GM19043 (cell line): ENCODE data around the gene UBR2.
"Not testable (repeated sequence)": the region's sequence is repeated elsewhere in the genome, so short reads cannot be mapped to it uniquely, and the experiment has no call there.

ENCODE experiments used
- ATAC-seq: cut with Tn5 transposase; IDR thresholded peaks from one replicate; pipeline ENCODE4 v1.9.1; 2021; ENCODE audit warnings: low read depth; ENCODE audit not compliant: unreplicated experiment

Gene UBR2

DNA sequence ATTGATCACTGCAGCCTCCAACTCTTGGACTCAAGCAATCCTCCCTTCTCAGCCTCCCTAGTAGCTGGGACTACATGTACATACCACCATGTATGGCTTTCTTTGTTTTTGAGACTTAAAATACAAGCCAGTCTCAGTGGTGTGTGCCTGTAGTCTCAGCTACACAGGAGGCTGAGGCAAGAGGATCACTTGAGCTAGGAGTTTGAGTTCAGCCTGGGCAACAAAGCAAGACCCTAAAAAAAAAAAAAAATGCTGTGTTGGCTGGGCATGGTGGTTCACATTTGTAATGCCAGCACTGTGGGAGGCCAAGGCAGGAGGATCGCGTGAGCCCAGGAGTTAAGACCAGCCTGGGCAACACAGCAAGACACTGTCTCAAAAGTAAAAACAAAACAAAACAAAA lies 51.7 kb downstream of the UBR2 start:
- no peak for ATAC-seq

DNA sequence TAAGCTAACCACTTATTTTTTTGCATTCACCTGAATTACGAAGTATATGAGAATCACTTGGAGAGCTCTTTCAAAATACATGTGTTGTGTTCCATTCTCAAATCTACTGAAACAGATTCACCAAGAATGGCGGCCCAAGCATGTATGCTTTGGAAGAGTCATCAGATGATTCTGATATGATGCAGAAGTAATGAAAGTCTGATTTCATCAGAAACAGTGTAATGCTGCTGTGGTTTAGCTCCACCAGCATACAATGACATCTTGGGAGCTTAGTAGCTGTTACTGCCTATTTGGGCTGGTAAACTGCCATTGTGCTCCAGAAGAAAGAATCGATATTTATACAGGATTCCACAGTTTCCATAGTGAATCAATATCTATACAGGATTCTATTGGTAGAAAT lies 52.9 kb downstream of the UBR2 start:
- no peak for ATAC-seq

- no peak for ATAC-seq
Measured at GRCh38 chr6:42618105-42618504, 54.3 kb downstream of the UBR2 start.

- ATAC-seq = no peak
Measured at GRCh38 chr6:42618686-42619085, 54.9 kb downstream of the UBR2 start.

GRCh38 chr6:42619963-42620362 lies 56.1 kb downstream of the UBR2 start:
- ATAC-seq = no peak

- ATAC-seq = no peak
Measured at GRCh38 chr6:42624601-42625000, 60.8 kb downstream of the UBR2 start.

DNA sequence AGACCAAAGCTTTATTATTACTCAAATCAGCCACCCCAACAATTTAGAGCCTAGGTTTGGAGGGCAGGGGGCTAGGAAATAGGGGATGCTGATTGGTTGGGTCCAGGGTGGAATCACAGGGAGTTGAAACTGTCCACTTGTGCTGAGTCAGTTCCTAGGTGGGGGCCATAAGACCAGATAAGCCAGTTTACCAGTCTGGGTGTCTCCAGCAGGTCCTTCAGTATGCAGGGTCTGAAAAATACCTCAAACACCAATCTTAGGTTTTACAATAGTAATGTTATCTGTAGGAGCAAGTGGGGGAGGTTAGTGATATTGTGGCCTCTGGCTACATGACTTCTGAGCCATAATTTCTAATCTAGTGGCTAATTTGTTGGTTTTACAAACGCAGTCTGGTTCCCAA lies 63.2 kb downstream of the UBR2 start:
- ATAC-seq = no peak

DNA sequence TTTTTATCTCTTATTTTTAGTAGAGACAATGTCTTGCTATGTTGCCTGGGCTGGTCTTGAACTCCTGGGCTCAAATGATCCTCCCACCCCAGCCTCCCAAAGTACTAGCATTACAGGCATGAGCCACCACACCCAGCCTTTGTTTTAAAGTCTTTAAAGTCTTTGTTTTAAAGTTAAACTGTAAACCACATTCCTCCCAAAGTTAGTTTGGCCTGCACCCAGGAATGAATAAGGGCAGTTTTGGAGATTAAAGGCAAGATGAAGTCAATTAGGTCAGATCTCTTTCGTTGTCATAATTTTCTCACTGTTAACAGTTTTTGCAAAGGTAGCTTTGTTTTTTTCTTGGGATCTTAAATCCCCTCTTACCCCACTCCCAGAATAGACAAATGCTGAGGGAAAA lies 63.8 kb downstream of the UBR2 start:
- ATAC-seq = no peak

GRCh38 chr6:42628604-42629003 lies 64.8 kb downstream of the UBR2 start:
- no peak for ATAC-seq

GRCh38 chr6:42629845-42630244 lies 66.0 kb downstream of the UBR2 start:
- no peak for ATAC-seq

- ATAC-seq = no peak
Measured at GRCh38 chr6:42637681-42638080, 73.9 kb downstream of the UBR2 start.

DNA sequence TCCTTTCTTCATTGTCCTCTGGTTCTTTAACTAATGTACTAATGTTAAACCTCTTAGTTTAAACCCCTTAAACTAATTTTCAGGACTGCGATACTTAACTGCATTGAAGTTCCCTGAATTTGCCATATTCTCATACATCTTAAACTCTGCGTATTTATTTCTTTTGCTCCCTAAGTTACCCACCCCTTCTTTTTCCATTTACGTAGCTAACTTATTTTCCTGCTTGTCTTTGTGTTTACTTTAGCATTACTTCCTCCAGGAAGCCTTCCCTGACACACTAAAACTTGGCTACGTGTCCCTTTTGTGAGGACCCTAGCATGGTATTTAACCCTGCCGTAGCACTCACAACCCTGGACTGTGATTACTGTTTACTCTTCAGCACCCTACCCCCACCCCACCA lies 79.0 kb downstream of the UBR2 start:
- no peak for ATAC-seq

- ATAC-seq = no peak
Measured at GRCh38 chr6:42644211-42644610, 80.4 kb downstream of the UBR2 start.

- no peak for ATAC-seq
Measured at GRCh38 chr6:42652024-42652746, 88.4 kb downstream of the UBR2 start.

DNA sequence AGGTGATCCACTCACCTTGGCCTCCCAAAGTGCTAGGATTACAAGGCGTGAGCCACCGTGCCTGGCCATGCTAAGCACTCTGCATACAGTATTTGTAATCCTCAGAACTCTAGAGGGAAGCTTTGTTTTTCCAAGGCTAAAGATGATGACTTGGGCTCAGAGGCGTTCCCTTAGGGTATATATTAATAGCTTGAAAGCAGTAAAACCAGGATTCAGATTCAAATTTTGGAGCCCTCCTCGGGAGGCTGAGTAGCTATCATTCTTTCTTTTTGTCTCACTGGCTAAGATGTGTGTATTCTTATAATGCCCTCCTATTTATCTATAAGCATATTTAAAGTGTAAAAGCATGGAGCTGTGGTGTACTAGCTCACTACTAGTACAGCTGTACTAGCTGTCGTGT lies 90.0 kb downstream of the UBR2 start:
- no peak for ATAC-seq

DNA sequence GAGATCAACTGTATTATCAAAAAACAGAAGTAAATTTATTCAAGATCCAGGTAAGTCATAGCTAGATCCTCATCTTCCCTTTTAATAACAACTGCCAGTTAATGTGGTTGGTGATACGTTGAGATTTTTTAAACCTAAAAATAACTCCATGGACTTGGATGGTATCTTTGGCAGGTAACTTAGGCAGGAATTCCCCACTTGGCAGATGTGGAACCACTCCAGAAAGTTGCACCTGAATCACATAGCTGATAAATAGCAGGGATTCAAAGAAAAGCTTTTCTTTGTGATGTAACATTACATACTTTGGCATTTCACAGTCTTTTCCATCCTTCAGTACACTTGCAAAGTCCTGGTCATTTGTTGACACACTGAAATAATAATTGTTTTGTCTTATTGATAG lies 96.0 kb downstream of the UBR2 start:
- no peak for ATAC-seq

DNA sequence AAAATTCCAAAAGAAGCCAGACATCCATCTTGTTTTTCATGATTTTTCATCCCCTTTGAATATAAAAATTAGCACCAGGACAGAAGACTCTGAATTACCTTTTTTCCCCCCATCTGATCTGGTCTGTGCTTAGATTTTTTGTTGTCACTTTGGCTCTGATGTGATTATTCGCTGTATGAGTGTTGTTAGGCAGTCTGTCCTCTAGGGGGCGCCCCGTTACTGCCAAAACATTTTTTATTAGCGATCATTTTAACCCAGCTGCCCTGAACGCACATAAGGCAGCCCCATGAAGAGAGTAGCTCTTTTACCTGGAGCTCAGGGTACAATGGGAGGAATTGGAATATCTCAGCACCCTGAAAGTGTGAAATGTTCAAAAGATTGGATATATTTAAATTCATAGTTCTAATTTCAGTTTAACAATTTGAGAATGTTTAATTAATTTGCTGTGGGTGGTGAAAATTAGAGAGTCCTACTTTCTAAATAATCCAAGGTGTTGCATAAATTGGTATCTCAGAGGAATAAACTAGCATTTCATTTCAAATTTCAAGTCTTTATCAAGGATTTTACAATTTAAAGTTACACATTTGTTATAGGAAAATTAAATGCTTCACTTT lies 97.8 kb downstream of the UBR2 start:
- ATAC-seq = no peak

- ATAC-seq = no peak
Measured at GRCh38 chr6:42664718-42665117, 100.9 kb downstream of the UBR2 start.

DNA sequence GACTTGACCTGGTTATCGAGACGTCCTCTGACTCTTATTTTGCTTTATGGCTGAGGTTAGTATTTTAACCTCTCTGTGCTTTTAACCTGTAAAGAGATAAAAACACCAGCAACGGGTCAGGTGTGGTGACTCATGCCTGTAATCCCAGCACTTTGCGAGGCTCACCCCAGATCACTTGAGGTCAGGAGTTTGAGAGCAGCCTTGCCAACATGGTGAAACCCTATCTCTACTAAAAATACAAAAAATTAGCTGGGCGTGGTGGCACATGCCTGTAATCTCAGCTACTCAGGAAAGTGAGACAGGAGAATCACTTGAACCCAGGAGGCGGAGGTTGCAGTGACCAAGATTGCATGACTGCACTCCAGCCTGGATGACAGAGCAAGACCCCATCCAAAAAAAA lies 110.5 kb downstream of the UBR2 start:
- not testable (repeated sequence) for ATAC-seq

- ATAC-seq = no peak
Measured at GRCh38 chr6:42674780-42675179, 111.0 kb downstream of the UBR2 start.

- ATAC-seq = no peak
Measured at GRCh38 chr6:42679358-42679757, 115.5 kb downstream of the UBR2 start.

- no peak for ATAC-seq
Measured at GRCh38 chr6:42688281-42688680, 124.5 kb downstream of the UBR2 start.

DNA sequence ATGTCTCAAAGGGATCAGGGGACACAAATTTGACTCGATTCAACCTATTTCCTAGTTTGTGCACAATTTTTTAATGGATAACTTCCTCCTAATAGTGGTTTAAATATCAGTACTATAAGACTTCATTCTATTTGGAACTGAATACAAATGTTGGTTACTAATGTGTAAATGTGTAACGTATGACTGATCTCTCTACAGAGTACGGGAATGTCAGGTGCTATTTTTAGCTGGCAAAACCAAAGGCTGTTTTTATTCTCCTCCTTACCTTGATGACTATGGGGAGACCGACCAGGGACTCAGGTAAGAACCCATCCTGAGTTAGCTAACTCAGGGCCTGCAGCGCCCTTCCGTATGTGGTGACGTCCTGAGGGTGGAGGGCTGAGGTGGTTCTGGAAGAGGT lies 125.5 kb downstream of the UBR2 start:
- ATAC-seq = no peak
